Measurements from ENCODE around the gene MAP3K2. TPM values are rescaled to one million over a fixed set of nuclear protein-coding genes. Genes with fewer than 3 reads are reported as not detected.

The MAP3K2 gene
- total RNA-seq, 1 experiment from 2014 or later: 38.7 TPM

GRCh38 chr2:127261804-127262406 is 125.9 kb downstream of the MAP3K2 start:
- CTCF ChIA-PET: no interaction called here
- Mint-ChIP-seq H3K9me3 (ENCODE audit: unreplicated experiment) (no peaks in the 10 kb centered on the region), H3K27me3 (ENCODE audit: insufficient read depth, unreplicated experiment) (no peaks in the 10 kb centered on the region), H3K4me1 (ENCODE audit: low read depth, unreplicated experiment) (no peaks in the 10 kb centered on the region), H3K4me3 (ENCODE audit: unreplicated experiment) (no peak overlapping the region), H3K36me3 (ENCODE audit: insufficient read depth, unreplicated experiment) (peaks cover 60% of the 10 kb centered on the region), H3K27ac (ENCODE audit: unreplicated experiment) (no peak overlapping the region)
- intact Hi-C loops (cut with micrococcal nuclease; ENCODE audit: unreplicated experiment): loop anchor here (5.0 kb wide), 1 partner anchor 65 kb away; no protein-coding TSS in a partner anchor
- POLR2A ChIA-PET: no interaction called here
- Histone ChIP-seq H3K9me3 (no peaks in the 10 kb centered on the region), H3K27me3 (replicated peaks; ENCODE audit: control insufficient read depth, insufficient read depth, low read length) (no peaks in the 10 kb centered on the region), H3K4me1 (no peaks in the 10 kb centered on the region), H3K36me3 (ENCODE audit: control insufficient read depth, insufficient read depth, low read length) (no peaks in the 10 kb centered on the region; the same call in 1 of the 2 replicates), H3K4me3 (ENCODE audit: low read depth, low read length) (no peak overlapping the region)
- BruUV-seq (replicated peaks): no TSS peak
- no peak for TF ChIP-seq CTCF (IDR thresholded peaks at IDR 0.05; ENCODE audit: insufficient read depth in 1 of 2, low read depth in 1 of 2, low read length in 1 of 2, severe bottlenecking in 1 of 2, unreplicated experiment in 1 of 2)
- no peak for DNase-seq

GRCh38 chr2:127259355-127259754 is 128.4 kb downstream of the MAP3K2 start:
- Mint-ChIP-seq H3K4me3 (ENCODE audit: unreplicated experiment) (no peak overlapping the region), H3K27me3 (ENCODE audit: insufficient read depth, unreplicated experiment) (no peaks in the 10 kb centered on the region), H3K9me3 (ENCODE audit: unreplicated experiment) (no peaks in the 10 kb centered on the region), H3K36me3 (ENCODE audit: insufficient read depth, unreplicated experiment) (peaks cover 48% of the 10 kb centered on the region), H3K27ac (ENCODE audit: unreplicated experiment) (no peak overlapping the region), H3K4me1 (ENCODE audit: low read depth, unreplicated experiment) (no peaks in the 10 kb centered on the region)
- Histone ChIP-seq H3K9me3 (no peaks in the 10 kb centered on the region), H3K36me3 (ENCODE audit: control insufficient read depth, insufficient read depth, low read length) (no peaks in the 10 kb centered on the region; the same call in 1 of the 2 replicates), H3K4me1 (no peaks in the 10 kb centered on the region), H3K4me3 (ENCODE audit: low read depth, low read length) (no peak overlapping the region), H3K27me3 (replicated peaks; ENCODE audit: control insufficient read depth, insufficient read depth, low read length) (no peaks in the 10 kb centered on the region)
- ChIA-PET POLR2A (no interaction called here), CTCF (interaction anchor here (1.6 kb wide), 1 partner anchor 62 kb away, joined by 6 read pairs; no protein-coding TSS in a partner anchor)
- no peak for DNase-seq
- no peak for TF ChIP-seq CTCF (IDR thresholded peaks at IDR 0.05; ENCODE audit: insufficient read depth in 1 of 2, low read depth in 1 of 2, low read length in 1 of 2, severe bottlenecking in 1 of 2, unreplicated experiment in 1 of 2)
- intact Hi-C loops (cut with micrococcal nuclease; ENCODE audit: unreplicated experiment): no loop called here
- no TSS peak for BruUV-seq (replicated peaks)

DNA sequence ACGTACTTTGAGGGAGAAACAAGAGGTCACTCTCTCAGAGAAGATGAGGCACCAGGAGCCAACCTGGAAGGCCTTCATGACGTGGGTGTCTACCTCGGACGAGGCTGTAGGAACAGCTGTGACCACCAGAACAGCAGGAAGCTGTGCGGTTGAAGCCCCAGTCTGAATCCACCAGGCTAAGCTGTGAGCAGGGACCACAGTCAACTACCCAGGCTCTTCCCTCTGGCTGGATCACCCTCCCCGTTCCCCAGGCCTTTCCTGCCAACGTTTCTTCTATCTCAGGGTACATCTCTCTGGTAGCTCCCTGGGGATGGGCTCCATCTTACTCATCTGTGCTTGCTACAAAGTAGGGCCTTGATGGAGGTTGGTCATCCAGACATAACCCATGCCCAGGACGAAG is 130.9 kb downstream of the MAP3K2 start:
- no peaks in the 10 kb centered on the region for H3K27me3 ChIP-seq (replicated peaks; ENCODE audit: control insufficient read depth, insufficient read depth, low read length)
- no TSS peak for BruUV-seq (replicated peaks)
- ChIA-PET POLR2A (no interaction called here), CTCF (interaction anchor here (0.8 kb wide), 1 partner anchor 60 kb away, joined by 5 read pairs; no protein-coding TSS in a partner anchor)
- no peak for DNase-seq
- no peaks in the 10 kb centered on the region; the same call in 1 of the 2 replicates for H3K36me3 ChIP-seq (ENCODE audit: control insufficient read depth, insufficient read depth, low read length)
- TF ChIP-seq CTCF (IDR thresholded peaks at IDR 0.05; ENCODE audit: insufficient read depth in 1 of 2, low read depth in 1 of 2, low read length in 1 of 2, severe bottlenecking in 1 of 2, unreplicated experiment in 1 of 2): no peak
- no peak overlapping the region for H3K4me3 Mint-ChIP-seq (ENCODE audit: unreplicated experiment)
- H3K4me1 Mint-ChIP-seq (ENCODE audit: low read depth, unreplicated experiment): no peaks in the 10 kb centered on the region
- no peak overlapping the region for H3K27ac Mint-ChIP-seq (ENCODE audit: unreplicated experiment)
- no peaks in the 10 kb centered on the region for H3K9me3 Mint-ChIP-seq (ENCODE audit: unreplicated experiment)
- no peaks in the 10 kb centered on the region for H3K27me3 Mint-ChIP-seq (ENCODE audit: insufficient read depth, unreplicated experiment)
- intact Hi-C loops (cut with micrococcal nuclease; ENCODE audit: unreplicated experiment): no loop called here
- no peaks in the 10 kb centered on the region for H3K9me3 ChIP-seq
- H3K4me3 ChIP-seq (ENCODE audit: low read depth, low read length): no peak overlapping the region
- H3K4me1 ChIP-seq: no peaks in the 10 kb centered on the region
- peaks cover 50% of the 10 kb centered on the region for H3K36me3 Mint-ChIP-seq (ENCODE audit: insufficient read depth, unreplicated experiment)

Data from Caco-2 (cell line).